ENCODE results near the gene ANKS6.
"Not testable (repeated sequence)": the region's sequence is repeated elsewhere in the genome, so short reads cannot be mapped to it uniquely, and the experiment has no call there.

Gene ANKS6

GRCh38 chr9:98698856-98699255 is 97.5 kb downstream of the ANKS6 start:
- DNase-seq = no peak

- DNase-seq = no peak
These were observed 101.4 kb downstream of the ANKS6 start for GRCh38 chr9:98694943-98695342.

GRCh38 chr9:98692392-98692791 is 104.0 kb downstream of the ANKS6 start:
- DNase-seq = no peak

- DNase-seq = no peak
These were observed 104.5 kb downstream of the ANKS6 start for GRCh38 chr9:98691890-98692289.

GRCh38 chr9:98690686-98691085 is 105.7 kb downstream of the ANKS6 start:
- DNase-seq = no peak

- no peak for DNase-seq
These were observed 107.5 kb downstream of the ANKS6 start for GRCh38 chr9:98688710-98689495.

GRCh38 chr9:98687911-98688310 is 108.4 kb downstream of the ANKS6 start:
- no peak for DNase-seq

- DNase-seq = no peak
These were observed 109.1 kb downstream of the ANKS6 start for GRCh38 chr9:98686961-98687855.

GRCh38 chr9:98684816-98685215 is 111.5 kb downstream of the ANKS6 start:
- DNase-seq = not testable (repeated sequence)

Data from stimulated activated CD4-positive, alpha-beta T cell treated with anti-CD3 and anti-CD28 coated beads, Interleukin-2, amount 100 ng/mL, for 24 hours (primary cell).